Tibial nerve (tissue), 4 donors: Measurements from ENCODE around the gene TEAD4.

Experiments
- CTCF ChIP-seq, 5 experiments: fragments of 200-600 bp in 3 of 5; fragments of 450-650 bp in 2 of 5; sonication (generic) in 3 of 5; IDR thresholded peaks; one replicate each; pipeline ENCODE4 v1.5.1; 2016 to 2019; ENCODE audit warnings: antibody characterized with exemption in 5 of 5, mild to moderate bottlenecking in 3 of 5, moderate library complexity in 2 of 5
- EP300 ChIP-seq, 2 donors: sonication (generic); formaldehyde crosslinking; IDR thresholded peaks; one replicate each; pipeline ENCODE4 v1.6.1; 2017; ENCODE audit warnings: antibody characterized with exemption in 2 of 2, mild to moderate bottlenecking in 1 of 2
- POLR2A ChIP-seq, 2 donors: fragments of 450-650 bp; IDR thresholded peaks; one replicate each; pipeline ENCODE4 v1.6.1; 2017; ENCODE audit warnings: antibody characterized with exemption in 2 of 2, mild to moderate bottlenecking in 2 of 2, moderate library complexity in 2 of 2

- TF ChIP-seq CTCF (IDR thresholded peaks at IDR 0.05), result no peak
- TF ChIP-seq EP300 (IDR thresholded peaks at IDR 0.05), result no peak
- no peak for TF ChIP-seq POLR2A (IDR thresholded peaks at IDR 0.05)
Observed at GRCh38 chr12:3016191-3016590, 57.0 kb downstream of the TEAD4 start.
